HUES6 (cell line): ENCODE measurements around the gene APC.
"Not testable (repeated sequence)": the region's sequence is repeated elsewhere in the genome, so short reads cannot be mapped to it uniquely, and the experiment has no call there.

ENCODE experiments used
- H3K27ac ChIP-seq: 2 replicates; pipeline ENCODE4 v1.7.0; 2013; ENCODE audit warnings: low read depth, mild to moderate bottlenecking, low read length, inconsistent platforms
- H3K27me3 ChIP-seq: 2 replicates; pipeline ENCODE4 v1.6.1; 2013; ENCODE audit warnings: low read length; ENCODE audit not compliant: control insufficient read depth, insufficient read depth
- H3K36me3 ChIP-seq: 2 replicates; pipeline ENCODE4 v1.6.1; 2013; ENCODE audit warnings: low read length; ENCODE audit not compliant: control insufficient read depth, insufficient read depth
- H3K4me1 ChIP-seq: 2 replicates; pipeline ENCODE4 v1.6.1; 2013; ENCODE audit warnings: low read length; ENCODE audit not compliant: control insufficient read depth, insufficient read depth
- H3K4me3 ChIP-seq: 2 replicates; pipeline ENCODE4 v1.5.1; 2013; ENCODE audit warnings: low read depth, low read length
- H3K9ac ChIP-seq: one replicate; pipeline ENCODE4 v1.6.1; 2013; ENCODE audit warnings: mild to moderate bottlenecking, low read length
- H3K9me3 ChIP-seq: 2 replicates; pipeline ENCODE4 v1.6.1; 2013; ENCODE audit warnings: low read depth, low read length; ENCODE audit not compliant: control insufficient read depth, insufficient read depth

APC gene

DNA sequence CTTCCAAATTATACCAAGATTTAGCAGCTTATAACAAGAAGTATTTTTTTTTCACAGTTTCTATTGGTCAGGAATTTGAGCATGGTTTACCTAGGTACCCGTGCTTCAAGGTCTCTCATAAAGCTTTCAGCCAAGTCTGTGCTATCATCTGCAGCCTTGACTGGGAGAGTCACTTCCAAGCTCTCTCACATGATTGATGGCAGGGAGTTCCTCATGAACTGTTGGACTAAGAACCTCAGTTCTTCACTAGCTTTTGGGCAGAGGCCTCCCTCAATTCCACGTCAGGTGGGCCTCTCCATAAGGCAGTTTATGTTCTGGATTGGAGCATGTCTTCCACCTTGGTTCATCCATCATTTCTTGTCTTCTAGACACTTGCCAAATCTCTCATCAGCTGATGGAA, 39.9 kb upstream of the APC start:
- Histone ChIP-seq H3K27me3 (no peaks in the 10 kb centered on the region), H3K27ac (no peak overlapping the region), H3K9me3 (no peaks in the 10 kb centered on the region)

DNA sequence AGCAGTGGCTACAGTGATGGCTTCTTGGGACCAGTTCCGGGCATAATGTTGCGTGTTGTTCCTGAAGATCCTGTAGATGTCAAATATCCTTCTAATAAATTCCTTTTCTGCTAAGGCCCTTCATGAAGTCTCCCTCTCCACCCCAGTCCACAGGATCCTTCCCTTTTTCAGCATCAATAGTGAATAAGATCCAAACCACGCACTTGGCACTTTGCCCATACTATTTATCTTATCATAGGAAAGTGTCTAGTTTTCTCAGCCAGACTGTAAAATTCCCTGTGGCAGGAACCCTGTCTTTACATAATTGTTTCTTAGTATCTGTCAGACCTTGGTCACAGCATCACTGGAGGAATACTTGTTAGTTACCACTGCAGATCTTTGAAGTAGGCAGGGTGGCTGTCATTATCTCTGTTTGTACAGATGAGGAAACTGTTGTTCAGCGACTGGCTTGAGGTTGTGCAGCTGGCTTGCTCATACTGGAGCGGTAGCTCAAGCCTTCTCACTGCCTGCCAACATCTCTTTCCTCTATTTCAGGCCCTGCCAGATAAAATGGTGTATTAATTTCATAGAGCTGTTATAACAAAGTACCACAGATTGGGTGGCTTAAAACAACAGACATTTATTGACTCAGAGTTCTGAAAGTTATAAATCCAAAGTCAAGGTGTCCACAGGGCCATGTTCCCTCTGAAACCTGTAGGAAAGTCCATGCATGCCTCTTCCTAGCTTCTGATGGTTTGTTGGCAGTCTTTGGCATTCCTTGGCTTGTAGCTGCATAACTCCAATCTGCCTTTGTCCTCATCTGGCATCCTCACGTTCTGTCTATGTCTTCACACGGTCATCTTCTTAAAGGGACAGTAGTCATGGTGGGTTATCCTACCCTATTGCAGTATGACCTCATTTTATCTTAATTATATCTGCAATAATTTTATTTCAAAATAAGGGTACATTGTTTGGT, 33.5 kb upstream of the APC start:
- Histone ChIP-seq H3K4me1 (peaks cover 7% of the 10 kb centered on the region; the same call in 1 of the 2 replicates), H3K4me3 (no peak overlapping the region), H3K27me3 (no peaks in the 10 kb centered on the region), H3K36me3 (no peaks in the 10 kb centered on the region), H3K27ac (no peak overlapping the region), H3K9me3 (no peaks in the 10 kb centered on the region), H3K9ac (no peak overlapping the region)

More for the DNA sequence above, 39.9 kb upstream of the APC start:
- Histone ChIP-seq H3K9ac (no peak overlapping the region), H3K36me3 (no peaks in the 10 kb centered on the region), H3K4me3 (no peak overlapping the region), H3K4me1 (no peaks in the 10 kb centered on the region)

DNA sequence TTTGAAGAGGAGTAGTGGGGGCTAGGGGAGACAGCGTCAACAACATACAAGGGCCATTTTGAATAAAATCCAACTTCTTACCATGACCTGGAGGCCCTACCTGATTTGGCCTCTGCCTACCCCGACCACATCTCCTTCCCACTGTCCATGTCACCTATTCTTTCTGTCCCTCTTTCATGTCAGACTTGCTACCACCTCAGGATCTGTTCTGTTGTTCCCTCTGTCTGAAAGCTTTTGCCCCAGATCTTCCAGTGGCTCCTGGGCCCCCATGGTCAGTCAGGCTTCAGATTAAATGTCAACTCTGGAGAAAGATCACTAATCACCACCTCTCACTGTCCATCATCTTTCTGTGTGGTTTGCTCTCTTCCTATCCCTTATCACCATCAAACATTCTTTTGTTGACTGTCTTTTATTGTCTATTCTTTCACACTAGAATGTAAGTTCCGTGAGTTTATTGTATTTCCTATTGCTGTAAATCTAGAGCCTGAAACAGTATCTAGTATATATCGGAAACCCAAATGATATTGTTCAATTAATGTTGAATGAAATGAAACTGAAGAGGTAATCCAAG, 31.2 kb upstream of the APC start:
- H3K4me3 ChIP-seq, result no peak overlapping the region
- H3K9ac ChIP-seq, result no peak overlapping the region
- H3K27ac ChIP-seq, result no peak overlapping the region
- no peaks in the 10 kb centered on the region for H3K36me3 ChIP-seq
- H3K9me3 ChIP-seq, result no peaks in the 10 kb centered on the region
- no peaks in the 10 kb centered on the region for H3K27me3 ChIP-seq
- peaks cover 14% of the 10 kb centered on the region for H3K4me1 ChIP-seq

DNA sequence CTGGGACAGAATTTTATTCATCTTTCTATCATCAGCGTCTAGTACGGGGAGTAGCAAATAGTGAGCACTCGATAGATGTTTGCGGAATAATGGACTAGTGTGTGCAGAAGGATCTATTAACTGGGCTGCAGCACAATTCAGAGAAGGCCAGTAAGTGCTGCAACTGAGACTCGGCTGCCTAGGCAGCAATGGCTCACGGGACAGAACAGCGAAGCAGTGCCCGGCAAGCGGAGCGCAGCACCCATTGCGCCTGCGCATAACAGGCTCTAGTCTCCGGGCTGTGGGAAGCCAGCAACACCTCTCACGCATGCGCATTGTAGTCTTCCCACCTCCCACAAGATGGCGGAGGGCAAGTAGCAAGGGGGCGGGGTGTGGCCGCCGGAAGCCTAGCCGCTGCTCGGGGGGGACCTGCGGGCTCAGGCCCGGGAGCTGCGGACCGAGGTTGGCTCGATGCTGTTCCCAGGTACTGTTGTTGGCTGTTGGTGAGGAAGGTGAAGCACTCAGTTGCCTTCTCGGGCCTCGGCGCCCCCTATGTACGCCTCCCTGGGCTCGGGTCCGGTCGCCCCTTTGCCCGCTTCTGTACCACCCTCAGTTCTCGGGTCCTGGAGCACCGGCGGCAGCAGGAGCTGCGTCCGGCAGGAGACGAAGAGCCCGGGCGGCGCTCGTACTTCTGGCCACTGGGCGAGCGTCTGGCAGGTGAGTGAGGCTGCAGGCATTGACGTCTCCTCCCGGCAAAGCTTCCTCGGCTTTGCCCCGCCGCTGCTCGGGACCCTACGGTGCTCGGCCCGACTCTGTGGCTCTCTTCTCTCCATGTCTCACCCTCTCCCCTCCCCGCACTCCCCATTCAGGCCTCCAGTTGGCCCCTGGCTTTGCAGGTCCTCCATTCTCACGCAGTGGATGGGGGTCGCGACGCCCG, 30.2 kb upstream of the APC start:
- Histone ChIP-seq H3K36me3 (no peaks in the 10 kb centered on the region), H3K4me3 (peak overlapping the region; percentile 92), H3K27ac (peak overlapping the region; percentile 64), H3K9ac (peak overlapping the region; percentile 85), H3K27me3 (no peaks in the 10 kb centered on the region), H3K9me3 (no peaks in the 10 kb centered on the region), H3K4me1 (peaks cover 14% of the 10 kb centered on the region)

DNA sequence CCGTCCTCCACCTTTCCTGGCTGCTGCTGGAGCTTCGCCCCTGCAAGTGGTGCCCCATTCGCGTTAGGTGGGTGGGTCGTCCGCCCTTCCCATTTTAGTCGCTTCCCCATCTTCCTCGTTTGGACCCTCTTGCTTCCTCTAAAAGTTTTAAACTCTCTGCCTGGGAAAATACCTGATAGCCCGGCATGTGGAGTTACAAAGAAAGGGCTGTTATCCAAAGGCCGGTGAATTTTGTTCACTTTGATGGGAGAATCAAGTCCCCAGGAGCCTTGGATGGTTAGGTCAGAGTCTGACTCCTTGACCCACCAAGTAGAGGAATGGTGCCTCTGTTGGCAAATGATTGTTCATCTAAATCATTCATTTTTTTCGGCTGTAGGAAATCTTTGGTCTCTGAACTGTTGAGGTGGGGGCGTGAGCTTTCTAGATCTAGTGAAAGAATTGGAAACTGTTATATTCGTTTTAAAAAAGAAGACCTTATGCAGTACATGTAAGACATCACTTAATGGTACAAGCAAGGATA, 29.5 kb upstream of the APC start:
- Histone ChIP-seq H3K4me3 (peak overlapping the region; percentile 92), H3K27me3 (no peaks in the 10 kb centered on the region), H3K9me3 (no peaks in the 10 kb centered on the region), H3K4me1 (peaks cover 14% of the 10 kb centered on the region), H3K9ac (peak overlapping the region; percentile 85), H3K36me3 (no peaks in the 10 kb centered on the region), H3K27ac (no peak overlapping the region)

DNA sequence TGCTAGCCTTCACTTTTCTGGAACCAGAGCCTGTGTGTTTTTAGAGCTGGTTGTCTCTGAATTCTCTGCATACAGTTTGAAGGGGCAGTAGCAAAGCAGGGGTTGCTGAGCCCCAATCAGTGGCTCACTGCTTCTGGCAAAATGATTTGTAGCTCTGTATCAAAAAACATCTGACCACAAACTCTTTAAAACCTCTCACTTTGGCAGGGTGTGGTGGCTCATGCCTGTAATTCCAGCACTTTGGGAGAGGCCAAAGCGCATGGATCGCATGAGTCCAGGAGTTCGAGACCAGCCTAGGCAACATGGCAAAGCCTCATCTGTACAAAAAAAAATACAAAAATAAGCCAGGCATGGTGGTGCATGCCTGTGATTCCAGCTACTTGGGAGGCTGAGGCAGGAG, 28.3 kb upstream of the APC start:
- Histone ChIP-seq H3K27ac (no peak overlapping the region), H3K4me1 (peaks cover 14% of the 10 kb centered on the region), H3K27me3 (no peaks in the 10 kb centered on the region), H3K9ac (no peak overlapping the region), H3K9me3 (no peaks in the 10 kb centered on the region), H3K36me3 (no peaks in the 10 kb centered on the region), H3K4me3 (peak overlapping the region; percentile 92; the same call in 1 of the 2 replicates)

DNA sequence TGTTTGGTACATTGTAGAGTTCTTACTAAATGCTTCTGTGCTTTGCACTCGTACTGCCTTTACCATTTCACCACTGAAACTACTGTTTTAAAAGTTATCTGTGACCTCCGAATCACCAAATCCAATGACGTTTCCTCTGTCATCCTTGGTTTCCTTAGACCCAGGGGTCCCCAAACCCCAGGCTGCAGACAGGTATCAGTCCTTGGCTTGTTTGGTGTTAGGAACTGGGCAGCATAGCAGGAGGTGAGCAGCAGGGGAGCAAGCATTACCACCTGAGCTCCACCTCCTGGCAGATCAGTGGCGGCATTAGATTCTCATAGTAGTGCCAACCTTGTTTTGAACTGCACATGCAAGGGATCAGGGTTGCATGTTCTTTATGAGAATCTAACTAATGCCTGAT, 26.8 kb upstream of the APC start:
- no peak overlapping the region for H3K9ac ChIP-seq
- H3K4me1 ChIP-seq, result peaks cover 14% of the 10 kb centered on the region
- H3K27ac ChIP-seq, result no peak overlapping the region
- H3K27me3 ChIP-seq, result no peaks in the 10 kb centered on the region
- H3K9me3 ChIP-seq, result no peaks in the 10 kb centered on the region
- H3K4me3 ChIP-seq, result no peak overlapping the region
- H3K36me3 ChIP-seq, result no peaks in the 10 kb centered on the region

DNA sequence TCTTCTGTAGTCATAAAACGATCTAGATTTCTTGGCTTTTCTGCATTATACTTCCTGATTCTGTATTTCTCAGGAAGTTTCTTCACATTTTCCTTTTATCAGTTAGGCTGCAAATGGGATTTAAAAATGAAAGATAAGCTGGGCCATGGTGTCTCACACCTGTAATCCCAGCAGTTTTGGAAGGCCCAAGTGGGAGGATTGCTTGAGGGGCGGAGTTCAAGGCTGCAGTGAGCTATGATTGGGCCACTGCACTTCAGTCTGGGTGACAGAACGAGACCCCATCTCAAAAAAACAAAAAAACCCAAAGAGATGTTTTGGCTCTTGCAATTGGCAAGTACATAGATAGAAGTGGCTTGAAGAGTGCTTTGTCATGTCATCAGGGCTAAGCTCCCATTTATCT, 26.2 kb upstream of the APC start:
- no peaks in the 10 kb centered on the region for H3K36me3 ChIP-seq
- no peak overlapping the region for H3K4me3 ChIP-seq
- no peak overlapping the region for H3K9ac ChIP-seq
- peaks cover 14% of the 10 kb centered on the region for H3K4me1 ChIP-seq
- H3K9me3 ChIP-seq, result no peaks in the 10 kb centered on the region
- H3K27me3 ChIP-seq, result no peaks in the 10 kb centered on the region
- no peak overlapping the region for H3K27ac ChIP-seq

DNA sequence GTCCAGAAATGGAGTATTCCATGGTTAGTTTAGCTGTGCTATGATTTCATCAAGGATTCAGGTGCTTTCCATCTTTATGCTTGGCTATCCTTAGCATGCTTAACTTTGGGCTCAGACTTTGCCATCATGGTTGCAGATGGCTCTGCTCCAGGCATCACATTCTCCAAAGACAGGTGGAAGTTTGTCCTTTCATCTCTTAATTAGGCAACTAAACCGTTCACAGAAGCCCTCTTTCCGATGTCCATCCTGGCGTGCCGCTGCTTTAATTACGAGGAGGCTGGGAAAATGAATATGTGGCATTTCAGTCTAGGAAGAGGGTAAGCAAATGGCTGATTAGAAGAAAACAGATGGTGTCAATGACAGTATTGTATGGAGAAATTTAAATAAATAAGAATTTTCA, 24.5 kb upstream of the APC start:
- Histone ChIP-seq H3K27me3 (no peaks in the 10 kb centered on the region), H3K36me3 (no peaks in the 10 kb centered on the region), H3K4me3 (no peak overlapping the region), H3K27ac (no peak overlapping the region), H3K9ac (no peak overlapping the region), H3K9me3 (no peaks in the 10 kb centered on the region), H3K4me1 (peaks cover 11% of the 10 kb centered on the region)

DNA sequence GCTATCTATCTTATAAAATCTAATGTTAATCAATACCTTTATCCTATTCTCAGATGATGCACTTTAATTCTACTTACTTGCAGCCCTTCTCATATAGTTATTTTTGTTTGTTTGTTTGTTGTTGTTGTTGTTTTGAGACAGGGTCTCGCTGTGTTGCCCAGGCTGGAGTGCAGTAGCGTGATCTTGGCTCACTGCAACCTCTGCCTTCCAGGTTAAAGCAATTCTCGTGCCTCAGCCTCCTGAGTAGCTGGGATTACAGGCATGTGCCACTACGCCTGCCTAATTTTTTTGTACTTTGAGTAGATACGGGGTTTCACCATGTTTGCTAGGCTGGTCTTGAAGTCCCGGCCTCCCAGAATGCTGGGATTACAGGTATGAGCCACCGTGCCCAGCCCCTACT, 20.8 kb upstream of the APC start:
- H3K9me3 ChIP-seq, H3K4me1 ChIP-seq, H3K27ac ChIP-seq, H3K4me3 ChIP-seq, H3K36me3 ChIP-seq, H3K9ac ChIP-seq, H3K27me3 ChIP-seq: not testable (repeated sequence)
